IPS-18a (cell line): ENCODE data around the gene CFAP20DC.
"Not testable (repeated sequence)": the region's sequence is repeated elsewhere in the genome, so short reads cannot be mapped to it uniquely, and the experiment has no call there.

Experiments
- H3K27ac ChIP-seq: one replicate; pipeline ENCODE4 v1.5.1; 2013; ENCODE audit warnings: low read length
- H3K27me3 ChIP-seq: one replicate; pipeline ENCODE4 v1.6.1; 2013; ENCODE audit warnings: mild to moderate bottlenecking, low read length; ENCODE audit not compliant: control insufficient read depth, insufficient read depth
- H3K36me3 ChIP-seq: one replicate; pipeline ENCODE4 v1.6.1; 2013; ENCODE audit warnings: low read depth, low read length; ENCODE audit not compliant: control insufficient read depth
- H3K4me1 ChIP-seq: one replicate; pipeline ENCODE4 v1.6.1; 2013; ENCODE audit warnings: low read depth, low read length; ENCODE audit not compliant: control insufficient read depth
- H3K4me3 ChIP-seq: one replicate; pipeline ENCODE4 v1.5.1; 2013; ENCODE audit warnings: low read length
- H3K9ac ChIP-seq: one replicate; pipeline ENCODE4 v1.6.1; 2013; ENCODE audit warnings: mild to moderate bottlenecking, low read length, moderate library complexity
- H3K9me3 ChIP-seq: one replicate; pipeline ENCODE4 v1.6.1; 2013; ENCODE audit warnings: low read depth, low read length; ENCODE audit not compliant: control insufficient read depth

Gene CFAP20DC

GRCh38 chr3:58706395-58707167 lies 343.2 kb downstream of the CFAP20DC start:
- H3K9ac ChIP-seq = no peak overlapping the region

DNA sequence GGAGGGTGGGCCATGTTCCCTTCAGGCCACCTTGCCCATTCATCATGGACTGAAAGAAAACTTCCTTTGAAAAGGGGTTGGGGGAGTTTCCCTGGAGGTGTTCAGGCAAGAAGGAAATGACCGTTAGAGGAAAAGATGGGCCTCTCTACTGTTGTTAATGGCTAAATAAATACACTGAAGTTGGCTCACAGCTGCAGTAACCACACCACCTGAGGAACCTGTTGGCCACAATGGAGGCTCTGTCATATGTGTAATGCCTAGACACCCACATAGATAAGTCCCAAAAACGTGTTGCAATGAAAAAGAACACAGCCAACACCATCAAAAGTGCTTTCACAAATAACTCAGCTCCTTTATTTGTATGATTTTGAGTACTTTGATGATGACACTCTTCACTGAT lies 345.1 kb downstream of the CFAP20DC start:
- Histone ChIP-seq H3K9me3 (no peaks in the 10 kb centered on the region), H3K27me3 (no peaks in the 10 kb centered on the region), H3K4me1 (no peaks in the 10 kb centered on the region), H3K27ac (no peak overlapping the region), H3K36me3 (no peaks in the 10 kb centered on the region), H3K9ac (no peak overlapping the region), H3K4me3 (no peak overlapping the region)

More at GRCh38 chr3:58706395-58707167, 343.2 kb downstream of the CFAP20DC start:
- Histone ChIP-seq H3K9me3 (no peaks in the 10 kb centered on the region), H3K27ac (no peak overlapping the region), H3K4me1 (no peaks in the 10 kb centered on the region), H3K36me3 (no peaks in the 10 kb centered on the region), H3K27me3 (no peaks in the 10 kb centered on the region), H3K4me3 (no peak overlapping the region)

DNA sequence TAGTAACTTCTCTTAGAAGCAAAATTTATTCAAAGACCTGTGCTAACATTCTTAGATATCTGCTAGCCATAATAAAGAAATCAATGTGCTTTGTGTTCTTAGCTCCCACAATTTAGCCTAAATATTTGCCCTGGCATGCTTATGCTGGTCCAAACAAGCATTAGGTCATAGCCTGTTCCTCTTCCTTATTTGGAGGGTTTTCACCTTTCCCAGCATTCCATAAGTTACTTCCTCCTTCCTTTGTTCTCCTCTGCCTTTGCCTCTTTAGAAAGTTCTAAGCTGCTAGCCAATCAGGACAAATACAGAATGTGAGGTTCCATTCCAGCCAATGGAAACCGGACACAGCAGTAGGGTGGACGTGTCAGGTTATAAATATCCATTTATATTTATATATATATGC lies 345.5 kb downstream of the CFAP20DC start:
- not testable (repeated sequence) for H3K4me1 ChIP-seq, H3K4me3 ChIP-seq, H3K36me3 ChIP-seq, H3K27me3 ChIP-seq, H3K27ac ChIP-seq, H3K9me3 ChIP-seq, H3K9ac ChIP-seq

DNA sequence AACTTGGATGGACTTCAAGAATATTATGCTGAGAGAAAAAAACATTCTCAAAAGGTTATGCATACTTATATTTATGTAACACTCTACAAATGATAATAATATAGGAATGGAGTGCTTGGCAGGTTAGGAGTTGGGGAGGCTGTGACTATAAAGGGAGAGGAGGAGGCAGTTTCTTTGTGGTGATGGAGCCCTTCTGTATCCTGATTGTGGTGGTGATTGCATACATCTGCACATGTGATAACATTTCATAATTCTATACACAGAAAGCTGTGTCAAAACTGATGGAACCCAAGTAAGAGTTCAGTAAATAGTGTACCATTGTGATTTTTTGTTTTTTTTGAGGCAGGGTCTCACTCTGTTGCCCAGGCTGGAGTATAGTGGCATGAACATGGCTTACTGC lies 351.6 kb downstream of the CFAP20DC start:
- no peaks in the 10 kb centered on the region for H3K4me1 ChIP-seq
- H3K36me3 ChIP-seq = no peaks in the 10 kb centered on the region

GRCh38 chr3:58697561-58697960 lies 352.3 kb downstream of the CFAP20DC start:
- no peak overlapping the region for H3K27ac ChIP-seq
- H3K9ac ChIP-seq = no peak overlapping the region
- no peaks in the 10 kb centered on the region for H3K36me3 ChIP-seq
- H3K4me1 ChIP-seq = no peaks in the 10 kb centered on the region
- H3K4me3 ChIP-seq = no peak overlapping the region
- H3K9me3 ChIP-seq = peaks cover 4% of the 10 kb centered on the region
- no peaks in the 10 kb centered on the region for H3K27me3 ChIP-seq

More for the DNA sequence above, 351.6 kb downstream of the CFAP20DC start:
- H3K27ac ChIP-seq = no peak overlapping the region
- no peak overlapping the region for H3K4me3 ChIP-seq
- H3K9me3 ChIP-seq = peaks cover 4% of the 10 kb centered on the region
- no peaks in the 10 kb centered on the region for H3K27me3 ChIP-seq
- H3K9ac ChIP-seq = no peak overlapping the region

GRCh38 chr3:58696813-58697212 lies 353.0 kb downstream of the CFAP20DC start:
- H3K36me3 ChIP-seq, H3K4me3 ChIP-seq, H3K9ac ChIP-seq, H3K9me3 ChIP-seq, H3K27me3 ChIP-seq, H3K4me1 ChIP-seq, H3K27ac ChIP-seq: not testable (repeated sequence)

GRCh38 chr3:58696093-58696492 lies 353.7 kb downstream of the CFAP20DC start:
- Histone ChIP-seq H3K9me3 (peaks cover 15% of the 10 kb centered on the region), H3K4me3 (no peak overlapping the region), H3K27ac (no peak overlapping the region), H3K27me3 (no peaks in the 10 kb centered on the region), H3K4me1 (no peaks in the 10 kb centered on the region), H3K36me3 (no peaks in the 10 kb centered on the region), H3K9ac (no peak overlapping the region)

GRCh38 chr3:58695284-58695683 lies 354.5 kb downstream of the CFAP20DC start:
- peaks cover 23% of the 10 kb centered on the region for H3K9me3 ChIP-seq
- not testable (repeated sequence) for H3K27ac ChIP-seq, H3K36me3 ChIP-seq

GRCh38 chr3:58693940-58694850 lies 355.6 kb downstream of the CFAP20DC start:
- H3K9me3 ChIP-seq = peaks cover 25% of the 10 kb centered on the region
- no peaks in the 10 kb centered on the region for H3K4me1 ChIP-seq
- H3K36me3 ChIP-seq = no peaks in the 10 kb centered on the region
- H3K27ac ChIP-seq = no peak overlapping the region
- H3K27me3 ChIP-seq = no peaks in the 10 kb centered on the region
- H3K9ac ChIP-seq = no peak overlapping the region
- no peak overlapping the region for H3K4me3 ChIP-seq

More at GRCh38 chr3:58695284-58695683, 354.5 kb downstream of the CFAP20DC start:
- not testable (repeated sequence) for H3K4me3 ChIP-seq, H3K4me1 ChIP-seq, H3K27me3 ChIP-seq, H3K9ac ChIP-seq

DNA sequence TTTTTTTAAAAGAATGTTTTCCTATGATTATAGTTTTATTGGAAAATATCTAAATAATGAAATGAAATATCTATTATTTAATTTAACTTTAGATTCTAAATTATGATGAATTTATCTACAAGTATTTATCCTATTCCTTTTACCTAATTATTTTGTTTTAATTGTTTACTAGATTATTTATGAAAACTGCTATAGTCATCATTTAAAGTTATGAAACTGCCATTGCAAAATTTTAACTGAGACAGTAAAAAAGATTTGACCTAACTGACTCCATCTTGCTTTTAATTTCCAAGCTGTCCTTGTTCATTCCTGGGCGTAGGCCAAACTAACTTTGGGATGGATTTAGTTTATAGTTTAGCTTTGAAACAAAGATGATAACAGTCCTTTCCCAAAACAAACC lies 357.3 kb downstream of the CFAP20DC start:
- no peak overlapping the region for H3K27ac ChIP-seq
- H3K4me3 ChIP-seq = no peak overlapping the region
- H3K36me3 ChIP-seq = no peaks in the 10 kb centered on the region
- no peaks in the 10 kb centered on the region for H3K27me3 ChIP-seq
- H3K9ac ChIP-seq = no peak overlapping the region
- peaks cover 25% of the 10 kb centered on the region for H3K9me3 ChIP-seq
- H3K4me1 ChIP-seq = no peaks in the 10 kb centered on the region
